Left cardiac atrium (tissue), 4 donors: ENCODE measurements around the gene SIAH3. TPM values are rescaled to one million over a fixed set of nuclear protein-coding genes. Genes with fewer than 3 reads are reported as not detected.

Experiments used
- ATAC-seq, 2 donors: fragments of 200-7000 bp; cut with Tn5 transposase; one replicate each; pipeline ENCODE4 v1.9.1; 2020; ENCODE audit warnings: mild to moderate bottlenecking in 2 of 2, moderate library complexity in 2 of 2
- DNase-seq: peaks from one replicate; pipeline ENCODE4 v3.0.0-alpha.2; 2020
- intact Hi-C, 2 donors: fragments of 100-400 bp; cut with DNase I; formaldehyde crosslinking; loops; one replicate each; pipeline versions ENCODE4 v1.14.1 to v1.15.1; 2022 to 2023
- total RNA-seq, 2 donors: library from RNA; stranded (reverse); fragmentation: NEBNext Ultra II Directional; extraction: Animal tissue kit (Norgen Biotek cat#: 25700); gene quantifications; one replicate each; pipeline ENCODE4 v1.2.1, GENCODE V29; 2021
- donor health status: DM: no; HTN: yes; CAD: no.
- donor health status: DM: no; HTN: yes; CAD: no; lungs with severe emphysema.
- donor health status: DM: yes; HTN: yes; CAD: no.
- donor health status: Dilated cardiomyopathy.

SIAH3 gene
- total RNA-seq, 2 donors from 2014 or later: not detected

- peak; percentile 59 to 61 for ATAC-seq
- intact Hi-C loops: loop anchor here in 1 of 2 donors (10.0 kb wide), 1 partner anchor 172 kb away; no protein-coding TSS in a partner anchor
- no peak for DNase-seq
Observed at GRCh38 chr13:45796426-45797235, 54.9 kb downstream of the SIAH3 start.

- no peak for DNase-seq
- intact Hi-C loops: loop anchor here in 1 of 2 donors (10.0 kb wide), 1 partner anchor 168 kb away; no protein-coding TSS in a partner anchor
- ATAC-seq: no peak
Observed at GRCh38 chr13:45792827-45793303, 58.7 kb downstream of the SIAH3 start.

DNA sequence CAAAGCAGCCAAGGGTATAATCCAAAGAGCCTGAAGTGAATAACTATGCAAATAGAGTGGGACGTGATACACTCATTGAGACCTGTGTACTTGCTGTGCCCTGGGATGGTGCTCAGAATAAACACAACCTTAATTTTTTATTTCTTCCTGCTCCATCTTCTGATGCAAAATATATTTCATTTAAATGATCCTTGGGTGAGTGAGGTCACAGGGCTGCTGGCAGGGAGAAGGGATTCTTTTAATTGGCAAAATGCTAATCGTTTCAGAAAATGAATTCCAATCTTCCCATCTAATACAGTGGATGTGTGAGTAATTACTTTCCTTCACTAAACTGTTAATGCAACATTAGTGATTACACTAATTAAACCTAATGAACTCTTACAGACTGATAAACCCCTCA, 63.5 kb downstream of the SIAH3 start:
- no peak for DNase-seq
- ATAC-seq: no peak
- intact Hi-C loops: no loop called here

DNA sequence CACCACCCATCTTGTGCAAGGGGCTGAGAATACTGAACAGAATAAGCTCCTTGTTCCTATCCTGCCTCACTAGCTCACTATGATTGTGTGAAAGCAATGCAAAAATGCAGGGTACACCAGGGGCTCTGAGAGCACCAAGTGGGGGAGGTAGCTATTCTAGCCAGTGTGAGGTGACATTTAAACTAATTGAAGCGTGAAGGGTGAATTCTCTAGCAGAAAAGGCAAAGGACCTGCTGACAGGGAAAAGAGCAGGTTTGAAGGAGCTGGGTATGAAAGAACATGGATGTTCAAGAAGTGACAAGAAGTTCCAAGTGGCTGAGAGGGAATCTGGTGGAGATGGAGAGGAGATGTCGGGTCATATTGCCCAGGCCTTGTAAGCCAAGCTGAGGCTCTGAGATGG, 64.2 kb downstream of the SIAH3 start:
- no peak for DNase-seq
- no peak for ATAC-seq
- intact Hi-C loops: no loop called here

- DNase-seq: no peak
- intact Hi-C loops: no loop called here
- ATAC-seq: peak in 1 of 2 donors; percentile 56
Observed at GRCh38 chr13:45786293-45786920, 65.1 kb downstream of the SIAH3 start.

DNA sequence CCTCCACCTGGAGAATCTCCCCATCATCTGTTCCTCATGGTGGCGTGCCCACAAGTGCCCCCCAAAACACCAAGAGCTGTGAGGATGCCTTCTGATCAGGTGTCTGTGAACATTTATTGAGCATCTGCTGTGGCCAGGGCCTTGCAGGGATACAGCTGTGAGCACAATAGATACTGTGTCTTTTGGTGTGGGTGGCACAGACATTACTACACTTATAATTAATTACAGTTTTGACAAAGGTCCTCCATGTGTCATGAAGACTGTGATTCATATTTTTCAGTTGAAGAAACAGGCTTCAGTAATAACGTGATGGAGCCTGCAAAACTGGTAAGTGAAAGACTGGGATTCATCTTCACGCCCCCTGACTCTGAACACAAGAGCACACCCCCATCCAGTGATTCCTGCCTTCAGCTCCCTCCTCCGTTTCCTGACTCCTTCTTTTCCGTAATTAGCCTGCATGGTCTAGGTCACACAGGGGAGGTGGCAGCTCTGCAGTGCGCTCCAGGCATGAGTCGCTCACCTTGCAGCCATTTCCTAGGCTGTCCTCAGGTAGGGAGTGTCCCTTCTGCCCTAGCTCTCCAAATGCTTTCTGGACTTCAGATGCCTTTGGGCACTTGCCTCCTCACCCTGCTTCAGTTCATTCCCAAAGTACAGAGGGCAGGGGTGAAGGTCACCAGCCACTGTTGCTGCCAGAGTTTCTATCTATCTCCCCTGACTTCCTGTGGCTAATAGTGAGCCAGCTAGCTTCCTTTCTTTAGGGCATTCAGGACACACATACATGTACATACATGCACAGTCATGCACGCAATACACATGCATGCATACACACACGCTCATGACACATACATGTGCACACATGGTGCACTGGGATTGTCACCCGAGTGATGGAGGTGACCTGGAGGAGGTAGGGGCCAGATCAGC, 66.5 kb downstream of the SIAH3 start:
- DNase-seq (no peak), ATAC-seq (no peak)
- intact Hi-C loops: no loop called here

DNA sequence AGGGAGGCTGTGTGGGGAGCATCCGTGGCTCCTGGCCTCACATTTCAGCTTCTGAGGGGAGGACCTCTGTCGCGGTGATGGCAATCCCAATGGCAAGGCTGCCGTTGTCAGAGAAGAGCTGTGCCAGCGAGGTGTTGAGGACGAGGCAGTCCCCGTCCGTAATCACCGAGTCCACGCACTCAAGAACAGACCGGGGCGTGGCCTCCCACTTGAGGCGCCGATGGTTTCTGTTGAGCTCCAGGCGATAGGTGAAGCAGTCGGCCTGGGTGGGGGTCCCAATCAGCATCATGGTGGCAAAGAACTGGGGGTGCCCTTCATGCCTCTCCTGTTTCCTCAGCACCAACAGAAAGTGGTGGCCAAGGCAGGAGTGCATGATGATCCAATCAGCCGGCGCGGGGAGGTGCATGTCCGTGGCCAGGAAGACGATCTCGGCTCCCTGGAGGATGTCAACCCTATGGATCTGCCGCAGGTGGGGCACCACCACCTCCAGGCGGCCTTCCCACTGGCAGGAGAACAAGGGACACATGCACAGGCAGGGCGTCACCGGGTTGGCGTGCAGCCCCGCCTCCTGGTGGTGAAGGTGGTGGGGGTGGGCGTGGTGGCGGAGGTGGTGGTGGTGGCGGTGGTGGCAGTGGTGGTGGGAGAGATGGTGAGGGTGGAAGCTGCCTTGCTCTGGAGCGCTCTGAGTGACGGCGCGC, 68.1 kb downstream of the SIAH3 start:
- no peak for DNase-seq
- intact Hi-C loops: no loop called here
- ATAC-seq: no peak

DNA sequence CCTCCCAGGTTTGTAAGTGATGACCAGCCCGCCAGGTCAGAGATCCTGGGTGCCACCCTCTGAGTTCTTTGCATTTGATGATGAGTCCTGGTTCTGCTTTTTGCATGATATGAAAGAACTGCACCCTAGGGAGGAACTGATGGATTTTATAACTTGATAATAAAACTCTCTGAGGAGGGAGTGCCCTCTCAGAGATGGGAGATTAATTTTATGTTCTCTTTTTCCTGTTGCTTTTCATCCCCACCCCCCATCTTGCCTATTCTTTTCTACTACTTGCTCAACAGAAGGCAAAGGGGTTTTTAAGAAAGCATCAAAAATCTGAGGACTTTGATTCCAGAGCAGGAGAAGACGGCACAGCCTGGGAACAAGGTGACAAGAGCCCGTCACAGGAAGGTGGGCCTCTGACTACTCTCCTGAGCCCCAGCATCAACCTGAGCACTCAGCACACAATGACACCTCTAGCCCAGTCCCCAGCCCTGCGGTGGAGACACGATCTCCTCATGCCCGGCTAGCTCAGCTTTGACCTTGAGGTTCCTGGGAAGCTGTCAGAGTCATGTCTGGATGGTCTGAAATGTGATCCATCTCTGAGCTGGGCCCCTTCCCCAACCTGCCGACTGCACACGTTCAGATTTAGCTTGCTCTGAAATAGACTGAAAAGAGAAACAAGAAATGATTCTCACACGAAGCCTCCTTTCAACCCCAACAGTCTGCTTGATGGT, 69.1 kb downstream of the SIAH3 start:
- intact Hi-C loops: no loop called here
- no peak for ATAC-seq
- DNase-seq: no peak

GRCh38 chr13:45781553-45782326, 69.8 kb downstream of the SIAH3 start:
- DNase-seq (peak; percentile 56), ATAC-seq (peak; percentile 76 to 79)

DNA sequence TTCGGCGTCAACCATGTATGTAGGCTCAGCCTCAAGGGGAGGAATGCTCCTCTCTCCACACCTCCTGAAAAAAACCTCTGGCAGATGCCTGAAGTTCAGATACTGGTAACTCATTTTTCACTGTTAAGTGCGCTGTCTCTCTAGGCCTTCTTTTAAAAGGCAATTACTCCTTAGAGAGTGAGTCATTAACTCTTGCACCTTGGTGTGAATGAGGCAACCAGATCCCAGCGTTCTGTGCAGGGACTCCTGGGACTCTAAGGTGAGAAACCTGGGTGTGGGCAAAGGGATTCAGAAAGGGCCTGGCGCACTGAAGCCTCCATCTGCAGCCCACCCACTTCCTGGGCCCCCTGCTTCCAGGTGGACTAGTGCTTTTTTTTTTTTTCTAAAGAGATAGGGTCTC, 71.7 kb downstream of the SIAH3 start:
- intact Hi-C loops: no loop called here
- ATAC-seq: no peak
- DNase-seq: no peak

More at GRCh38 chr13:45781553-45782326, 69.8 kb downstream of the SIAH3 start:
- intact Hi-C loops: no loop called here

DNA sequence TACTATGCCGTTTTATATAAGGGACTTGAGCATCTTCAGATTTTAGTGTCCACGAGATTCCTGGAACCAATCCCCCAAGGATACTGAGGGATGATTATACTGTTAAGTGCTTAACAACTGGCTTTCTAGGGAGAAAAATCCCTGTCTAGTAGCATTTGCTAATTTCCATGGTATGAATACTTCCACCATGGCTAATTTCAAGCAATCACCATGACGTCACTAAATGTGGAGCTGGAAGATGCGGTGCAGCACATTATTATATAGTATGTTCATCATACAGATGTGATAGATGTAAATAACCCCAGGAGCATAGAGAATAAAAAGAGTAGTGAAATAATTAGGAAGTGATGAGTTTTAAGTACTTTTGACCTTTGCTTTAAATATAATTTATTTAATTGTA, 72.7 kb downstream of the SIAH3 start:
- intact Hi-C loops: no loop called here
- DNase-seq (no peak), ATAC-seq (no peak)

GRCh38 chr13:45776748-45777147, 74.8 kb downstream of the SIAH3 start:
- DNase-seq: no peak
- ATAC-seq: no peak
- intact Hi-C loops: no loop called here

- DNase-seq (no peak), ATAC-seq (no peak)
- intact Hi-C loops: no loop called here
Observed at GRCh38 chr13:45775401-45775963, 76.1 kb downstream of the SIAH3 start.

- DNase-seq: no peak
- ATAC-seq: no peak
- intact Hi-C loops: no loop called here
Observed at GRCh38 chr13:45773944-45774343, 77.6 kb downstream of the SIAH3 start.

DNA sequence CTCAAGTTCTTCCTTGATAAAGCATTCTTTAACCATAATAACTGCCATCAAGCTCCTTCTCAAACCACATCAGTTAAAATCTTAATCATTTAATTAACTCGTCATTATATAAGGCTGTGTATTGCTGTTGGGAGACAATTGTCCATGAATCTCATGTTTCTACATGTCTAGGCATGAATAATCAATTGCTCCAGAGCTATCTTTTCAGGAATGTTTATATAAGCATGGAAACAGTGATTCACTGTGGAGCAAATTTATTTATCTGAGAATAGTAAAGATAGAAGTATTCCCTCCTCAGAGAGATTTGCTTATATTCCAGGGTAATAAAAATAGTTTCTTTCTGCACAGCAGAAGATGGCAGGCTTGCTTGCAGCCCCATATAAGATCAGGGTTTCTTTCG, 78.3 kb downstream of the SIAH3 start:
- intact Hi-C loops: no loop called here
- DNase-seq: no peak
- ATAC-seq: no peak

GRCh38 chr13:45770886-45771285, 80.7 kb downstream of the SIAH3 start:
- DNase-seq (no peak), ATAC-seq (no peak)
- intact Hi-C loops: no loop called here
